ENCODE data around the gene SORCS2.

GRCh38 chr4:7251321-7251720 is 59.0 kb downstream of the SORCS2 start:
- no peak for TF ChIP-seq RAD21 (IDR thresholded peaks at IDR 0.05 in 1 of 2, conservative IDR thresholded peaks at IDR 0.05 in 1 of 2; ENCODE audit: low read depth in 2 of 2, low read length in 2 of 2)
- TF ChIP-seq CEBPB (IDR thresholded peaks at IDR 0.05; ENCODE audit: low read depth, low read length): no peak
- TF ChIP-seq CTCF (IDR thresholded peaks at IDR 0.05; ENCODE audit: control extremely low read depth in 1 of 3, insufficient read depth in 1 of 3, low read depth in 1 of 3, low read length in 3 of 3): no peak
- TF ChIP-seq SIN3A (conservative IDR thresholded peaks at IDR 0.05 in 1 of 2, IDR thresholded peaks at IDR 0.05 in 1 of 2; ENCODE audit: low read depth in 1 of 2, low read length in 2 of 2): no peak
